SK-N-MC (cell line): ENCODE data around the gene PCYOX1L.

Experiments used
- EZH2 ChIP-seq: fragments of 200-600 bp; sonication (generic); IDR thresholded peaks from one replicate; pipeline ENCODE4 v1.6.1; 2017; ENCODE audit warnings: antibody characterized with exemption
- FOXP2 ChIP-seq: optimal IDR thresholded peaks from 2 replicates; pipeline ENCODE3; 2011; ENCODE audit warnings: mild to moderate bottlenecking, moderate library complexity; ENCODE audit not compliant: insufficient read depth; ENCODE audit errors: extremely low read length, control extremely low read depth
- POLR2AphosphoS5 ChIP-seq: IDR thresholded peaks from 2 replicates; pipeline ENCODE4 v1.6.1; 2012; ENCODE audit warnings: mild to moderate bottlenecking, low read depth, low read length, borderline replicate concordance

GRCh38 chr5:149310488-149310887, 47.4 kb upstream of the PCYOX1L start:
- no peak for TF ChIP-seq POLR2AphosphoS5
- no peak for TF ChIP-seq EZH2
- no peak for TF ChIP-seq FOXP2
